H1 (cell line): Measurements from ENCODE around the gene AP5Z1.

ENCODE experiments used
- CEBPB ChIP-seq: IDR thresholded peaks from 2 replicates; pipeline ENCODE4 v1.6.1; 2012; ENCODE audit warnings: low read depth, low read length
- EZH2 ChIP-seq: fragments of 200-600 bp; sonication (generic); IDR thresholded peaks from 2 replicates; pipeline ENCODE4 v1.7.1; 2012; ENCODE audit warnings: low read depth, mild to moderate bottlenecking, moderate library complexity, low read length, inconsistent platforms; ENCODE audit not compliant: severe bottlenecking
- FOSL1 ChIP-seq: IDR thresholded peaks from 2 replicates; pipeline ENCODE4 v1.6.1; 2011; ENCODE audit warnings: mild to moderate bottlenecking, low read depth, low read length, moderate library complexity; ENCODE audit not compliant: insufficient read depth
- TAF1 ChIP-seq: IDR thresholded peaks from 2 replicates; pipeline ENCODE4 v1.6.1; 2011; ENCODE audit warnings: mild to moderate bottlenecking, low read depth, low read length
- TF ChIP-seq, protein P1 (sequence below): IDR thresholded peaks from 2 replicates; pipeline ENCODE4 v1.6.1; 2012; ENCODE audit warnings: low read length, inconsistent platforms

DNA sequence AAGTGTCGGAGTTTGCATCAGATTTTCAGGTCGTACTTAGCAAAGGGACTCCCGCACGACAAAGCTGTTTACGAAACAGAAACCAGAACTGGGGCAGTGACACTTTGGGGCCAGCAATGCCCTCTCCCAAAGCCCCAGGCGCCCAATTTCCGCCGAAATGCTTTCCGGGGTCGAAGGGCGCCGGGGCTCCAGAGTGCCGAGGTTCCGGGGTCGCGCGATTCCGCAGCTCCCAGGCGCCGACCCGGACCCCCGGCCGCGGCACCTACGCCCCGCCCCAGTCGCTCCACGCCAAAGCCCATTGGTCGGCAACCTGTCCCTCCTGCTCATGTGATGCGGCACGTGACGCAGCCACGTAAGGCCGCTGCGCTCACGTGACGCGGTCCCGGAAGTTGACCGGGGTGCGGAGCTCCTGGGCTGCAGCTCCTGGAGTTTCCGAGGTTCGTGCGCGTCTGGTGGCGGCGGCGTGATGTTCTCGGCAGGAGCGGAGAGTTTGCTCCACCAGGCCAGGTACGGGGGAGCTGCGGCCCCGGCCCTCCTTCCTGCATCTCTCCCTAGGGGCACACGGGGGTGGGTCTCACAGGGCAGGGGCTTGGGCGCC, at the start of gene AP5Z1:
- TF ChIP-seq, protein P1, sequence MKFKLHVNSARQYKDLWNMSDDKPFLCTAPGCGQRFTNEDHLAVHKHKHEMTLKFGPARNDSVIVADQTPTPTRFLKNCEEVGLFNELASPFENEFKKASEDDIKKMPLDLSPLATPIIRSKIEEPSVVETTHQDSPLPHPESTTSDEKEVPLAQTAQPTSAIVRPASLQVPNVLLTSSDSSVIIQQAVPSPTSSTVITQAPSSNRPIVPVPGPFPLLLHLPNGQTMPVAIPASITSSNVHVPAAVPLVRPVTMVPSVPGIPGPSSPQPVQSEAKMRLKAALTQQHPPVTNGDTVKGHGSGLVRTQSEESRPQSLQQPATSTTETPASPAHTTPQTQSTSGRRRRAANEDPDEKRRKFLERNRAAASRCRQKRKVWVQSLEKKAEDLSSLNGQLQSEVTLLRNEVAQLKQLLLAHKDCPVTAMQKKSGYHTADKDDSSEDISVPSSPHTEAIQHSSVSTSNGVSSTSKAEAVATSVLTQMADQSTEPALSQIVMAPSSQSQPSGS, result no peak
- TF ChIP-seq CEBPB (no peak), FOSL1 (no peak), EZH2 (no peak), TAF1 (peak; percentile 84)
